Measurements from ENCODE around the gene GARIN5B.

DNA sequence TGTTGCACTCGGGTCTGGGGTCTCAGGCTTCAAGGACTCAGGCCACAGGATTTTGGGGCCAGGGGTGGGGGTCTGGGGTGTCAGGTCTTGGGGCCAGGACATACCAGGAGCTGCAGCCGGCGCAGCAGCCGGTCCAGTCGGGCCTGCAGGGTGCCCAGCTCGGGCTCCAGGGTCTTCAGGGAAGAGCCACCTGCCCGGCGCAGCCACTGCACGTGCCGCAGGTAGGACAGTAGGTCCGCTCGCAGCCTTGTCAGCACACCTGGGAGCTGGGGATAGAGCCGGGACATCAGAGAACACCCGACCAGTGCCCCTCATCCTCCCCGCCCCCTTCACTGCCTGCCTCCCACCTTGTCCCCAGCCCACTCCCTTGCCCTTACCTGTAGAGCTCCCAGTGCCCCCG, 5.0 kb upstream of the GARIN5B start:
- TF ChIP-seq EZH2 (IDR thresholded peaks at IDR 0.05; ENCODE audit: borderline replicate concordance, insufficient read depth, low read length, poor library complexity, severe bottlenecking) (no peak), POLR2AphosphoS5 (IDR thresholded peaks at IDR 0.05) (no peak), RAD21 (conservative IDR thresholded peaks at IDR 0.05) (no peak), TAF1 (IDR thresholded peaks at IDR 0.05; ENCODE audit: low read depth) (no peak)
- TF ChIP-seq, protein P1, sequence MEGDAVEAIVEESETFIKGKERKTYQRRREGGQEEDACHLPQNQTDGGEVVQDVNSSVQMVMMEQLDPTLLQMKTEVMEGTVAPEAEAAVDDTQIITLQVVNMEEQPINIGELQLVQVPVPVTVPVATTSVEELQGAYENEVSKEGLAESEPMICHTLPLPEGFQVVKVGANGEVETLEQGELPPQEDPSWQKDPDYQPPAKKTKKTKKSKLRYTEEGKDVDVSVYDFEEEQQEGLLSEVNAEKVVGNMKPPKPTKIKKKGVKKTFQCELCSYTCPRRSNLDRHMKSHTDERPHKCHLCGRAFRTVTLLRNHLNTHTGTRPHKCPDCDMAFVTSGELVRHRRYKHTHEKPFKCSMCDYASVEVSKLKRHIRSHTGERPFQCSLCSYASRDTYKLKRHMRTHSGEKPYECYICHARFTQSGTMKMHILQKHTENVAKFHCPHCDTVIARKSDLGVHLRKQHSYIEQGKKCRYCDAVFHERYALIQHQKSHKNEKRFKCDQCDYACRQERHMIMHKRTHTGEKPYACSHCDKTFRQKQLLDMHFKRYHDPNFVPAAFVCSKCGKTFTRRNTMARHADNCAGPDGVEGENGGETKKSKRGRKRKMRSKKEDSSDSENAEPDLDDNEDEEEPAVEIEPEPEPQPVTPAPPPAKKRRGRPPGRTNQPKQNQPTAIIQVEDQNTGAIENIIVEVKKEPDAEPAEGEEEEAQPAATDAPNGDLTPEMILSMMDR (IDR thresholded peaks at IDR 0.05; ENCODE audit: poor library complexity, severe bottlenecking): no peak
